A673 (cell line): ENCODE measurements around the gene ADARB2. TPM values are rescaled to one million over a fixed set of nuclear protein-coding genes. Genes with fewer than 3 reads are reported as not detected.

Experiments used
- BruUV-seq: library from RNA; stranded (reverse); fragments of 400-500 nt; replicated peaks from 2 replicates; lab custom pipeline; 2021; lab: Mats Ljungman, UMichigan
- CTCF ChIA-PET: fragments of 300-600 bp; sonication (Branson Sonifier 250); formaldehyde crosslinking; loops from one replicate; lab custom pipeline; 2022; ENCODE audit warnings: antibody characterized with exemption; lab: Charles Lee
- POLR2A ChIA-PET: fragments of 300-600 bp; sonication (Branson Sonifier 250); formaldehyde crosslinking; loops from one replicate; lab custom pipeline; 2022; ENCODE audit warnings: antibody characterized with exemption; ENCODE audit not compliant: low non-redundant PET; lab: Charles Lee
- DNase-seq: peaks from one replicate; pipeline ENCODE4 v3.0.0-alpha.2; 2015; ENCODE audit warnings: low spot score
- H3K27ac ChIP-seq: fragments of 200-600 bp; sonication (generic); 2 replicates; pipeline ENCODE4 v1.5.1; 2016; ENCODE audit warnings: mixed run types, low read depth, mild to moderate bottlenecking, mixed read lengths, antibody characterized with exemption, low read length; ENCODE audit not compliant: poor library complexity, severe bottlenecking
- H3K27me3 ChIP-seq: fragments of 200-600 bp; sonication (generic); replicated peaks from 2 replicates; pipeline ENCODE4 v1.6.1; 2017; ENCODE audit warnings: mixed run types, low read depth, mild to moderate bottlenecking, mixed read lengths, antibody characterized with exemption, low read length; ENCODE audit not compliant: insufficient read depth, poor library complexity
- H3K36me3 ChIP-seq: fragments of 200-600 bp; sonication (generic); 2 replicates; pipeline ENCODE4 v1.6.1; 2016; ENCODE audit warnings: mixed run types, mild to moderate bottlenecking, mixed read lengths, antibody characterized with exemption, low read length; ENCODE audit not compliant: insufficient read depth, poor library complexity, severe bottlenecking
- H3K4me1 ChIP-seq: fragments of 200-600 bp; sonication (generic); 2 replicates; pipeline ENCODE4 v1.6.1; 2017; ENCODE audit warnings: mixed run types, mild to moderate bottlenecking, mixed read lengths, antibody characterized with exemption, low read length; ENCODE audit not compliant: insufficient read depth, poor library complexity, severe bottlenecking
- H3K4me3 ChIP-seq: fragments of 200-600 bp; sonication (generic); 2 replicates; pipeline ENCODE4 v1.5.1; 2016; ENCODE audit warnings: low read depth, mixed run types, mild to moderate bottlenecking, mixed read lengths, low read length; ENCODE audit not compliant: poor library complexity, severe bottlenecking
- H3K9me3 ChIP-seq: fragments of 200-600 bp; sonication (generic); 2 replicates; pipeline ENCODE4 v1.6.1; 2016; ENCODE audit warnings: mixed run types, low read depth, mild to moderate bottlenecking, mixed read lengths, antibody characterized with exemption, low read length; ENCODE audit not compliant: poor library complexity, severe bottlenecking
- CTCF ChIP-seq: fragments of 300-800, 200-600 bp; sonication (generic); conservative IDR thresholded peaks from 2 replicates; pipeline ENCODE4 v1.5.1; 2017; ENCODE audit warnings: low read depth, mild to moderate bottlenecking, antibody characterized with exemption, low read length, moderate library complexity, mixed read lengths
- EZH2 ChIP-seq: fragments of 200-600 bp; sonication (generic); IDR thresholded peaks from 2 replicates; pipeline ENCODE4 v1.6.1; 2017; ENCODE audit warnings: borderline replicate concordance, low read depth, mild to moderate bottlenecking, mixed read lengths, antibody characterized with exemption, low read length; ENCODE audit not compliant: poor library complexity, severe bottlenecking
- intact Hi-C: fragments of 100-400 bp; cut with micrococcal nuclease; formaldehyde crosslinking; loops from one replicate; pipeline ENCODE4 v1.10.0; 2022; ENCODE audit not compliant: unreplicated experiment
- total RNA-seq: library from RNA; stranded (reverse); gene quantifications from 2 replicates; pipeline ENCODE4 v1.2.3, GENCODE V29; 2021

Gene ADARB2
- total RNA-seq, 1 experiment from 2014 or later: not detected

GRCh38 chr10:1395481-1396296, 341.6 kb downstream of the ADARB2 start:
- H3K27ac ChIP-seq: no peak overlapping the region
- no peak overlapping the region for H3K4me3 ChIP-seq
- BruUV-seq: no TSS peak
- intact Hi-C loops: no loop called here
- CTCF ChIA-PET: no interaction called here
- H3K36me3 ChIP-seq: no peaks in the 10 kb centered on the region
- TF ChIP-seq CTCF: no peak
- no peak for TF ChIP-seq EZH2
- POLR2A ChIA-PET: no interaction called here
- H3K27me3 ChIP-seq: peaks cover 21% of the 10 kb centered on the region
- H3K4me1 ChIP-seq: no peaks in the 10 kb centered on the region
- no peaks in the 10 kb centered on the region for H3K9me3 ChIP-seq
- no peak for DNase-seq

- peaks cover 24% of the 10 kb centered on the region for H3K27me3 ChIP-seq
- no peaks in the 10 kb centered on the region for H3K36me3 ChIP-seq
- intact Hi-C loops: no loop called here
- POLR2A ChIA-PET: no interaction called here
- no TSS peak for BruUV-seq
- H3K9me3 ChIP-seq: no peaks in the 10 kb centered on the region
- TF ChIP-seq EZH2 (no peak), CTCF (no peak)
- H3K4me3 ChIP-seq: no peak overlapping the region
- no peak overlapping the region for H3K27ac ChIP-seq
- CTCF ChIA-PET: no interaction called here
- no peaks in the 10 kb centered on the region for H3K4me1 ChIP-seq
- DNase-seq: no peak
Observed at GRCh38 chr10:1395025-1395480, 342.3 kb downstream of the ADARB2 start.

- BruUV-seq: no TSS peak
- H3K4me3 ChIP-seq: no peak overlapping the region
- CTCF ChIA-PET: no interaction called here
- DNase-seq: no peak
- peaks cover 29% of the 10 kb centered on the region for H3K27me3 ChIP-seq
- POLR2A ChIA-PET: no interaction called here
- no peak overlapping the region for H3K27ac ChIP-seq
- H3K36me3 ChIP-seq: no peaks in the 10 kb centered on the region
- no peaks in the 10 kb centered on the region for H3K4me1 ChIP-seq
- H3K9me3 ChIP-seq: no peaks in the 10 kb centered on the region
- intact Hi-C loops: no loop called here
- TF ChIP-seq EZH2 (no peak), CTCF (no peak)
Observed at GRCh38 chr10:1394155-1394912, 343.0 kb downstream of the ADARB2 start.
